Loucy (cell line): ENCODE data around the gene CEP131.

Experiments used
- H2AFZ ChIP-seq: fragments of 200-600 bp; sonication (generic); 2 replicates; pipeline ENCODE4 v1.6.0; 2016; ENCODE audit warnings: antibody characterized with exemption, mild to moderate bottlenecking, low read length, moderate library complexity
- H3F3A ChIP-seq: fragments of 200-600 bp; 2 replicates; pipeline ENCODE4 v1.6.0; 2016; ENCODE audit warnings: antibody characterized with exemption, low read depth, mild to moderate bottlenecking
- H3K27me3 ChIP-seq: fragments of 200-600 bp; sonication (generic); 2 replicates; pipeline ENCODE4 v1.6.1; 2014; ENCODE audit warnings: low read length, mild to moderate bottlenecking; ENCODE audit not compliant: insufficient read depth, poor library complexity, severe bottlenecking
- H3K36me3 ChIP-seq: fragments of 200-600 bp; sonication (generic); 2 replicates; pipeline ENCODE4 v1.6.1; 2016; ENCODE audit warnings: low read length; ENCODE audit not compliant: insufficient read depth
- H3K4me1 ChIP-seq: fragments of 200-600 bp; sonication (generic); 2 replicates; pipeline ENCODE4 v1.5.1; 2014; ENCODE audit warnings: low read length, mild to moderate bottlenecking; ENCODE audit not compliant: insufficient read depth, poor library complexity, severe bottlenecking
- H3K4me2 ChIP-seq: fragments of 200-600 bp; sonication (generic); 2 replicates; pipeline ENCODE4 v1.6.0; 2014; ENCODE audit warnings: antibody characterized with exemption, low read length, low read depth, mild to moderate bottlenecking; ENCODE audit not compliant: poor library complexity, severe bottlenecking
- H3K4me3 ChIP-seq: fragments of 200-600 bp; sonication (generic); 2 replicates; pipeline ENCODE4 v1.5.1; 2014; ENCODE audit warnings: low read length, mild to moderate bottlenecking, mixed read lengths; ENCODE audit not compliant: poor library complexity, severe bottlenecking
- H3K79me2 ChIP-seq: fragments of 200-600 bp; sonication (generic); 2 replicates; pipeline ENCODE4 v1.6.1; 2014; ENCODE audit warnings: low read length; ENCODE audit not compliant: insufficient read depth
- H3K9ac ChIP-seq: fragments of 200-600 bp; sonication (generic); 2 replicates; pipeline ENCODE4 v1.6.0; 2014; ENCODE audit warnings: mild to moderate bottlenecking, low read depth, low read length, moderate library complexity; ENCODE audit not compliant: poor library complexity, severe bottlenecking
- H3K9me2 ChIP-seq: fragments of 200-600 bp; sonication (generic); replicated peaks from 2 replicates; pipeline ENCODE4 v1.6.1; 2016; ENCODE audit warnings: low read depth, low read length, mixed read lengths
- H3K9me3 ChIP-seq: fragments of 200-600 bp; sonication (generic); 2 replicates; pipeline ENCODE4 v1.6.1; 2014; ENCODE audit warnings: mild to moderate bottlenecking, antibody characterized with exemption, low read length, low read depth; ENCODE audit not compliant: insufficient read depth
- H4K20me1 ChIP-seq: fragments of 200-600 bp; sonication (generic); 2 replicates; pipeline ENCODE4 v1.6.0; 2014; ENCODE audit warnings: antibody characterized with exemption, low read length, mild to moderate bottlenecking; ENCODE audit not compliant: insufficient read depth, poor library complexity, severe bottlenecking
- EZH2phosphoT487 ChIP-seq: fragments of 200-600 bp; IDR thresholded peaks from 2 replicates; pipeline ENCODE4 v1.6.1; 2018; ENCODE audit warnings: antibody characterized with exemption, mild to moderate bottlenecking, moderate library complexity, borderline replicate concordance
- TF ChIP-seq, protein P1 (sequence below): fragments of 200-600 bp; sonication (generic); conservative IDR thresholded peaks from 2 replicates; pipeline ENCODE4 v1.5.1; 2014; ENCODE audit warnings: mild to moderate bottlenecking, antibody characterized with exemption, low read length

The CEP131 gene

DNA sequence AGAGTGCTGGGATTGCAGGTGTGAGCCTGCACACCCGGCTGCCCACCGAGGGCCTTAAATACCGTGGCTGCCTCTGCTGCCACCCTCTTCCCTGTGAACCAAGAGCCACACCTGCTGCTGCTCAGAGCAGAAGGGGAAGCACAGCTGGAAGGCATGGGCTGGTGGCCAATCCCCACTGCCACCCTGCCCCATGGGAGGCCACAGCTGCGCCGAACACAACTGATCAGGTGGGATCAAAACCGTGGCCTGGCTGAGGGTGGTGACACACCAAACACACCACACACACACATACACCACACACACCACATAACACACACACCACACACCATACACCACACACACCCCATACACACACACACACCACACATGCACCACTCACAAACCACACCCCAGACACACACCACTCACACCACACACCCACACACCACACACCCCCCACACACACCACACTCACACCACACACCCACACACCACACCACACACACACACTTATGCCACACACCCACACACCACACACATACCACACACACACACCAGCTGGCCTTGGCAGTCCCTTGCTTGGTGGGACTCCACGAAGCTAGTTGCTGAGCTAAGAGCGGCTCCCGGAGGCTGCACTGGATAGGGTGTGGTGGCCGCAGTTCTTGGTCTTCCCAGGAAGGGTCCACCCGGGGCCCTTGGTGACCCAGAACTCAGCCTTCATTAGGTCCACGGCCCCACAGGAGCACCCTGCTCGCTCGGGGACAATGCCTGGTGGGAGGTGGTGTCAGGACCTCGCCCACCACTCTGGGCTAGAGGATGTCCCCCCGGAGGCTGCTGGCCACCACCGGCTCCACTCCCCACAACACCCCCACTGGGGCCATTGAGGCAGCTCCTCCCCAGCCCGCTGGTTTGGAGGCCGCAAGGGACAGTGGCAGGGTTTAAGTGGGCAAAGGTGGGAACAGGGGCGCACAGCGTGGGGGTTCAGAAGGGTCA is 14.9 kb downstream of the CEP131 start:
- H3K4me1 ChIP-seq = no peaks in the 10 kb centered on the region
- no peaks in the 10 kb centered on the region for H3K9me2 ChIP-seq
- no peak overlapping the region for H3K4me3 ChIP-seq
- peaks cover 5% of the 10 kb centered on the region; the same call in 1 of the 2 replicates for H3K79me2 ChIP-seq
- peaks cover 28% of the 10 kb centered on the region; the same call in 1 of the 2 replicates for H3K36me3 ChIP-seq
- H2AFZ ChIP-seq = no peak overlapping the region
- H3K9me3 ChIP-seq = no peaks in the 10 kb centered on the region
- no peak for TF ChIP-seq EZH2phosphoT487
- TF ChIP-seq, protein P1, sequence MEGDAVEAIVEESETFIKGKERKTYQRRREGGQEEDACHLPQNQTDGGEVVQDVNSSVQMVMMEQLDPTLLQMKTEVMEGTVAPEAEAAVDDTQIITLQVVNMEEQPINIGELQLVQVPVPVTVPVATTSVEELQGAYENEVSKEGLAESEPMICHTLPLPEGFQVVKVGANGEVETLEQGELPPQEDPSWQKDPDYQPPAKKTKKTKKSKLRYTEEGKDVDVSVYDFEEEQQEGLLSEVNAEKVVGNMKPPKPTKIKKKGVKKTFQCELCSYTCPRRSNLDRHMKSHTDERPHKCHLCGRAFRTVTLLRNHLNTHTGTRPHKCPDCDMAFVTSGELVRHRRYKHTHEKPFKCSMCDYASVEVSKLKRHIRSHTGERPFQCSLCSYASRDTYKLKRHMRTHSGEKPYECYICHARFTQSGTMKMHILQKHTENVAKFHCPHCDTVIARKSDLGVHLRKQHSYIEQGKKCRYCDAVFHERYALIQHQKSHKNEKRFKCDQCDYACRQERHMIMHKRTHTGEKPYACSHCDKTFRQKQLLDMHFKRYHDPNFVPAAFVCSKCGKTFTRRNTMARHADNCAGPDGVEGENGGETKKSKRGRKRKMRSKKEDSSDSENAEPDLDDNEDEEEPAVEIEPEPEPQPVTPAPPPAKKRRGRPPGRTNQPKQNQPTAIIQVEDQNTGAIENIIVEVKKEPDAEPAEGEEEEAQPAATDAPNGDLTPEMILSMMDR = no peak
- H4K20me1 ChIP-seq = no peaks in the 10 kb centered on the region
- H3K9ac ChIP-seq = no peak overlapping the region
- no peaks in the 10 kb centered on the region for H3F3A ChIP-seq
- H3K4me2 ChIP-seq = no peak overlapping the region
- no peaks in the 10 kb centered on the region for H3K27me3 ChIP-seq

DNA sequence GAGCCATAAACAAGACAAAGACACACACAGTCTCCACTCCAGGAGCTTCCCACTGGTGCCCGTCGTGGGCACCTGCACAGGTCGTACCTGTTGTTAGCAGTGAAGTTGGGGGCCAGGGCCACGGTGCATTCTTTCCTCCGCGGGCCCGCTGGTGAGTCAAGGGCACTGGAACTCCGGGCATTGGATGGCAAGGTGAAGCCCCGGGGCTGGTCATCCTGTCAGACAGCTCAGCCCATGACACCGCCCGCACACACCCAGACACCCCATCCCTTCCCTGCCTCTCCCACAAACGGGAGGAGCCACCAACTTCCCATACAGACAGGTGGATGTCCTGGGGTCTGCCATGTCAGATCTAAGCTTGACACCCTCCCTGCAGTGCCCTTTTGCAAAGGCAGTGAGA is 16.1 kb downstream of the CEP131 start:
- Histone ChIP-seq H3K36me3 (peaks cover 30% of the 10 kb centered on the region; the same call in 1 of the 2 replicates), H2AFZ (no peak overlapping the region), H3K4me2 (no peak overlapping the region), H3K9ac (no peak overlapping the region), H3K9me2 (no peaks in the 10 kb centered on the region), H4K20me1 (no peaks in the 10 kb centered on the region), H3F3A (no peaks in the 10 kb centered on the region), H3K4me3 (no peak overlapping the region), H3K79me2 (no peaks in the 10 kb centered on the region), H3K9me3 (no peaks in the 10 kb centered on the region), H3K4me1 (no peaks in the 10 kb centered on the region), H3K27me3 (no peaks in the 10 kb centered on the region)
- TF ChIP-seq, protein P1 = no peak
- TF ChIP-seq EZH2phosphoT487 = no peak

DNA sequence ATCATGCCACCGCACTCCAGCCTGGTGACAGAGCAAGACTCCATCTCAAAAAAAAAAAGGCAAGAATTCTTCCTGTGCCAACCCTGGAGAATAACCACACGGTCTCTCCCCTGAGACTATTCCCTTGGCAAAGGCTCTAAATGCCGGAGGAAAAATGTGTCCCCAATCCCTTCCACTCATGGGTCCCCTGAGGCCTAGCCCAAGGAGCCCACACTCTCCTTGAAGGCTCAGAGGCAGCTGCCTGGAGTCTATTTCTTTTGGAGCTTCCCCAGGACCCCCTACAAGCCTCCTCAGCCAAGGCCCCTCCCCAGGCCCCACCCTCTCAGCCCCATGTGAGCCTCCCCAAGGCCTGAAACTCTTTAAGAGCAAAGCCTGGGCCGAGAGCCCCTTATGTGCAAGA is 16.6 kb downstream of the CEP131 start:
- no peaks in the 10 kb centered on the region for H4K20me1 ChIP-seq
- no peaks in the 10 kb centered on the region for H3K27me3 ChIP-seq
- TF ChIP-seq, protein P1 = no peak
- TF ChIP-seq EZH2phosphoT487 = no peak
- H3K36me3 ChIP-seq = peaks cover 30% of the 10 kb centered on the region; the same call in 1 of the 2 replicates
- no peaks in the 10 kb centered on the region for H3K79me2 ChIP-seq
- H3K4me2 ChIP-seq = no peak overlapping the region
- no peaks in the 10 kb centered on the region for H3K9me3 ChIP-seq
- H3K9ac ChIP-seq = no peak overlapping the region
- H3K9me2 ChIP-seq = no peaks in the 10 kb centered on the region
- H2AFZ ChIP-seq = no peak overlapping the region
- no peaks in the 10 kb centered on the region for H3F3A ChIP-seq
- no peaks in the 10 kb centered on the region for H3K4me1 ChIP-seq
- no peak overlapping the region for H3K4me3 ChIP-seq
